T-cell (primary cell): Measurements from ENCODE around the gene GNS. TPM values are rescaled to one million over a fixed set of nuclear protein-coding genes. Genes with fewer than 3 reads are reported as not detected.
A peak's percentile ranks its signal among the peaks of the same experiment; 100 is the strongest.

Experiments
- ATAC-seq, 4 experiments: fragments of 200-7000 bp in 3 of 4; fragments of 150-1000 bp in 1 of 4; cut with Tn5 transposase; replicated peaks in 1 of 4; 1 replicate in 3 of 4; 2 replicates in 1 of 4; pipeline ENCODE4 v1.10.0; 2021; ENCODE audit warnings: moderate library complexity in 3 of 4, mild to moderate bottlenecking in 2 of 4, moderate number of reproducible peaks in 1 of 4
- CTCF ChIA-PET, 2 donors: fragments of 300-600 bp; sonication (Branson Sonifier 250); formaldehyde crosslinking; loops; one replicate each; lab custom pipeline; 2022; ENCODE audit warnings: antibody characterized with exemption in 2 of 2; lab: Charles Lee
- POLR2A ChIA-PET, 2 donors: fragments of 300-600 bp; sonication (Branson Sonifier 250); formaldehyde crosslinking; loops; one replicate each; lab custom pipeline; 2022; ENCODE audit warnings: antibody characterized with exemption in 2 of 2; lab: Charles Lee
- DNase-seq, 35 experiments: peaks; one replicate each; pipeline versions ENCODE4 v3.0.0 to v3.0.0-alpha.2; 2013 to 2023
- H3K27ac ChIP-seq: one replicate; pipeline ENCODE4 v1.5.1; 2013; ENCODE audit warnings: low read length
- H3K27me3 ChIP-seq, 2 experiments: replicated peaks in 1 of 2; 1 replicate in 1 of 2; 2 replicates in 1 of 2; pipeline versions ENCODE4 v1.6.1 to v1.7.0; 2013; ENCODE audit warnings: low read length in 1 of 2, mixed read lengths in 1 of 2; ENCODE audit not compliant: control insufficient read depth in 2 of 2, insufficient read depth in 2 of 2; ENCODE audit errors: extremely low read depth in 1 of 2
- H3K36me3 ChIP-seq, 2 donors: 1 replicate in 1 of 2; 2 replicates in 1 of 2; pipeline versions ENCODE4 v1.6.1 to v1.7.0; 2013; ENCODE audit warnings: low read length in 1 of 2; ENCODE audit not compliant: control insufficient read depth in 2 of 2, insufficient read depth in 1 of 2; ENCODE audit errors: extremely low read depth in 1 of 2
- H3K4me1 ChIP-seq, 2 experiments: 1 replicate in 1 of 2; 2 replicates in 1 of 2; pipeline versions ENCODE4 v1.6.1 to v1.7.0; 2013; ENCODE audit warnings: low read length in 2 of 2, mixed read lengths in 1 of 2; ENCODE audit not compliant: insufficient read depth in 2 of 2, control insufficient read depth in 1 of 2; ENCODE audit errors: extremely low read depth in 1 of 2
- H3K4me3 ChIP-seq, 2 donors: 1 replicate in 1 of 2; 2 replicates in 1 of 2; pipeline versions ENCODE4 v1.5.1 to v1.7.0; 2013; ENCODE audit warnings: mild to moderate bottlenecking in 2 of 2, low read length in 1 of 2, moderate library complexity in 1 of 2; ENCODE audit not compliant: control insufficient read depth in 1 of 2; ENCODE audit errors: extremely low read depth in 1 of 2
- H3K9me3 ChIP-seq: 2 replicates; pipeline ENCODE4 v1.7.0; 2013
- H3K27ac Mint-ChIP-seq, 2 donors: one replicate each; pipeline ENCODE4 v1.8.0; 2020 to 2021; ENCODE audit warnings: mild to moderate bottlenecking in 2 of 2, mixed read lengths in 2 of 2
- H3K27me3 Mint-ChIP-seq, 2 donors: one replicate each; pipeline ENCODE4 v1.8.0; 2021 to 2022; ENCODE audit warnings: mixed read lengths in 2 of 2
- H3K36me3 Mint-ChIP-seq: one replicate; pipeline ENCODE4 v1.8.0; 2021; ENCODE audit warnings: mixed read lengths
- H3K4me1 Mint-ChIP-seq, 3 donors: one replicate each; pipeline ENCODE4 v1.8.0; 2020 to 2022; ENCODE audit warnings: mixed read lengths in 3 of 3, mild to moderate bottlenecking in 1 of 3
- H3K4me3 Mint-ChIP-seq, 3 donors: one replicate each; pipeline ENCODE4 v1.8.0; 2020 to 2022; ENCODE audit warnings: mild to moderate bottlenecking in 3 of 3, mixed read lengths in 3 of 3, moderate library complexity in 3 of 3
- H3K9me3 Mint-ChIP-seq, 3 donors: one replicate each; pipeline ENCODE4 v1.8.0; 2020 to 2022; ENCODE audit warnings: mixed read lengths in 3 of 3
- WGBS: methylation state at CpG from one replicate; pipeline ENCODE4 v1.1.5; 2013; ENCODE audit warnings: missing lambda C conversion rate; ENCODE audit not compliant: insufficient coverage; 5-methylcytosine and 5-hydroxymethylcytosine counted together
- total RNA-seq, 35 experiments: library from RNA in 6 of 35; stranded (reverse) in 6 of 35; fragments of 120-200 nt in 1 of 35; gene quantifications; one replicate each; pipeline versions ENCODE4 v1.2.1 to v1.2.4 and lab custom pipeline; 2013 to 2026

The GNS gene
- total RNA-seq, 5 donors from 2014 or later (not counting 1 experiment from before 2014, with no cell fraction given): 22.9 to 29.4 (median 25.5) TPM

GRCh38 chr12:64716839-64717455 lies 42.3 kb downstream of the GNS start:
- peaks cover 78% of the 10 kb centered on the region for H3K36me3 Mint-ChIP-seq
- H3K4me1 ChIP-seq: peaks cover 4 to 13% of the 10 kb centered on the region in 2 experiments
- H3K9me3 ChIP-seq: no peaks in the 10 kb centered on the region
- ATAC-seq (no peak), DNase-seq (no peak)
- WGBS: 77% methylated on average over 2 of the region's 6 CpGs
- no peak overlapping the region for H3K4me3 Mint-ChIP-seq
- no peak overlapping the region for H3K27ac ChIP-seq
- no peaks in the 10 kb centered on the region for H3K27me3 ChIP-seq
- no peak overlapping the region for H3K4me3 ChIP-seq
- peaks cover 4 to 45% of the 10 kb centered on the region in 2 donors for H3K36me3 ChIP-seq
- POLR2A ChIA-PET: no interaction called here
- peaks cover 25 to 37% (median 36%) of the 10 kb centered on the region in 3 donors for H3K4me1 Mint-ChIP-seq
- peak overlapping the region; percentile 12 to 46 for H3K27ac Mint-ChIP-seq
- H3K27me3 Mint-ChIP-seq: no peaks in the 10 kb centered on the region
- H3K9me3 Mint-ChIP-seq: no peaks in the 10 kb centered on the region
- CTCF ChIA-PET: no interaction called here

- no peaks in the 10 kb centered on the region for H3K9me3 Mint-ChIP-seq
- POLR2A ChIA-PET: no interaction called here
- H3K36me3 ChIP-seq: peaks cover 4 to 40% of the 10 kb centered on the region in 2 donors
These were observed 42.8 kb downstream of the GNS start for GRCh38 chr12:64716371-64716770.

GRCh38 chr12:64714551-64714968 lies 44.6 kb downstream of the GNS start:
- no peaks in the 10 kb centered on the region for H3K9me3 ChIP-seq
- ATAC-seq: peak in 3 of 4 experiments; percentile 61 to 78 (median 63)
- no peaks in the 10 kb centered on the region for H3K9me3 Mint-ChIP-seq
- ChIA-PET CTCF (interaction anchor here in 1 of 2 donors (0.9 kb wide), 1 partner anchor 169 kb away, joined by 3 read pairs; no protein-coding TSS in a partner anchor), POLR2A (no interaction called here)
- H3K27ac ChIP-seq: peak overlapping the region; percentile 57
- no peak overlapping the region for H3K4me3 ChIP-seq
- peak in 25 of 35 experiments; percentile 5 to 55 (median 27) for DNase-seq
- WGBS: no CpG with 5 or more reads among the region's 5 CpGs
- no peaks in the 10 kb centered on the region for H3K27me3 ChIP-seq
- no peak overlapping the region for H3K27ac Mint-ChIP-seq
- H3K36me3 Mint-ChIP-seq: peaks cover 60% of the 10 kb centered on the region
- H3K27me3 Mint-ChIP-seq: no peaks in the 10 kb centered on the region
- H3K36me3 ChIP-seq: peaks cover 0 to 25% of the 10 kb centered on the region in 2 donors
- H3K4me1 ChIP-seq: peaks cover 4 to 13% of the 10 kb centered on the region in 2 experiments
- H3K4me3 Mint-ChIP-seq: no peak overlapping the region
- peaks cover 25 to 37% (median 36%) of the 10 kb centered on the region in 3 donors for H3K4me1 Mint-ChIP-seq

More at GRCh38 chr12:64716371-64716770, 42.8 kb downstream of the GNS start:
- ATAC-seq (no peak), DNase-seq (no peak)
- Histone ChIP-seq H3K4me3 (no peak overlapping the region), H3K4me1 (peaks cover 4 to 13% of the 10 kb centered on the region in 2 experiments), H3K27me3 (no peaks in the 10 kb centered on the region), H3K27ac (no peak overlapping the region), H3K9me3 (no peaks in the 10 kb centered on the region)
- 20% methylated on average over 1 of the region's 4 CpGs for WGBS
- H3K36me3 Mint-ChIP-seq: peaks cover 75% of the 10 kb centered on the region
- H3K4me1 Mint-ChIP-seq: peaks cover 25 to 37% (median 36%) of the 10 kb centered on the region in 3 donors
- H3K27ac Mint-ChIP-seq: peak overlapping the region; percentile 23 to 46
- H3K4me3 Mint-ChIP-seq: no peak overlapping the region
- no peaks in the 10 kb centered on the region for H3K27me3 Mint-ChIP-seq
- CTCF ChIA-PET: interaction anchor here (0.5 to 0.9 kb wide), 2 partner anchors 14 to 73 kb away, joined by 3 to 10 read pairs; no protein-coding TSS in a partner anchor

DNA sequence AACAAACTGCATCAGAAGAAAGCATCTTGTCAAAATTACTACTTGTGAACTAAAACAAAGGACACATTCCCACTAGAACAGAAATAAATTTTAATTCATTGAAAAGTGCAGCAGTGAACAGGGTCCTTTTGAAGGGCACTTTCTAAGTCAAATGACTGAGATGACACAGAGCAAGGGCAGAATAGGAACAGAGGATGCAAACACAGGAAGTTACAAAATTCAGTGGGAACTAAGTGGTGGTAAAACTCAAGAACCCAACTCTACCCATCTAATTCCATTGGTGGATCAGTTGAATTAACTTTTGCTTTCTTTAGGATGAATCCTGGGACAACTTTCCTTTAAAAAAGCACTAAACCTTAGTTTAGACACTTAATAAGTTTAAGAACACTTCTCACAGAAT lies 45.8 kb downstream of the GNS start:
- Mint-ChIP-seq H3K36me3 (peaks cover 59% of the 10 kb centered on the region), H3K4me1 (peaks cover 25 to 37% (median 36%) of the 10 kb centered on the region in 3 donors), H3K9me3 (no peaks in the 10 kb centered on the region), H3K27me3 (no peaks in the 10 kb centered on the region), H3K27ac (peak overlapping the region in 1 of 2 donors; percentile 50), H3K4me3 (no peak overlapping the region)
- CTCF ChIA-PET: interaction anchor here in 1 of 2 donors (0.7 kb wide), 1 partner anchor 192 kb away, joined by 3 read pairs; no protein-coding TSS in a partner anchor
- ATAC-seq (no peak), DNase-seq (no peak)
- Histone ChIP-seq H3K27ac (no peak overlapping the region), H3K9me3 (no peaks in the 10 kb centered on the region), H3K27me3 (no peaks in the 10 kb centered on the region), H3K4me3 (no peak overlapping the region), H3K4me1 (peaks cover 4 to 13% of the 10 kb centered on the region in 2 experiments), H3K36me3 (peaks cover 0 to 14% of the 10 kb centered on the region in 2 donors)
- POLR2A ChIA-PET: interaction anchor here in 1 of 2 donors (0.6 kb wide), 1 partner anchor 57 kb away, joined by 3 read pairs; no protein-coding TSS in a partner anchor

GRCh38 chr12:64709429-64709828 lies 49.8 kb downstream of the GNS start:
- Mint-ChIP-seq H3K4me1 (peaks cover 15 to 19% (median 16%) of the 10 kb centered on the region in 3 donors), H3K27ac (no peak overlapping the region), H3K36me3 (peaks cover 42% of the 10 kb centered on the region), H3K27me3 (no peaks in the 10 kb centered on the region), H3K4me3 (no peak overlapping the region), H3K9me3 (no peaks in the 10 kb centered on the region)
- H3K4me3 ChIP-seq: no peak overlapping the region
- ChIA-PET POLR2A (interaction anchor here (0.5 to 1.0 kb wide), 2 partner anchors 62 to 88 kb away, joined by 3 to 6 read pairs; no protein-coding TSS in a partner anchor), CTCF (interaction anchor here in 1 of 2 donors (1.1 kb wide), 1 partner anchor 11 kb away, joined by 6 read pairs; no protein-coding TSS in a partner anchor)
- DNase-seq: no peak
- H3K36me3 ChIP-seq: peaks cover 4 to 14% of the 10 kb centered on the region in 2 donors
- H3K27ac ChIP-seq: no peak overlapping the region
- peaks cover 3 to 5% of the 10 kb centered on the region in 2 experiments for H3K4me1 ChIP-seq
- ATAC-seq: no peak
- WGBS: 100% methylated on average over 1 of the region's 2 CpGs
- no peaks in the 10 kb centered on the region for H3K27me3 ChIP-seq
- no peaks in the 10 kb centered on the region for H3K9me3 ChIP-seq

- POLR2A ChIA-PET: interaction anchor here in 1 of 2 donors (0.6 kb wide), 3 partner anchors 26 to 86 kb away, joined by 3 read pairs; no protein-coding TSS in a partner anchor
- no peaks in the 10 kb centered on the region for H3K9me3 Mint-ChIP-seq
These were observed 51.3 kb downstream of the GNS start for GRCh38 chr12:64707926-64708325.

More at GRCh38 chr12:64707926-64708325, 51.3 kb downstream of the GNS start:
- no peaks in the 10 kb centered on the region for H3K27me3 Mint-ChIP-seq
- H3K4me3 ChIP-seq: no peak overlapping the region
- H3K27me3 ChIP-seq: no peaks in the 10 kb centered on the region
- no peaks in the 10 kb centered on the region for H3K9me3 ChIP-seq
- no peaks in the 10 kb centered on the region for H3K4me1 ChIP-seq
- peaks cover 29% of the 10 kb centered on the region for H3K36me3 Mint-ChIP-seq
- H3K4me3 Mint-ChIP-seq: no peak overlapping the region
- peaks cover 4 to 14% of the 10 kb centered on the region in 2 donors for H3K36me3 ChIP-seq
- CTCF ChIA-PET: interaction anchor here in 1 of 2 donors (1.7 kb wide), 1 partner anchor 158 kb away, joined by 5 read pairs; no protein-coding TSS in a partner anchor
- ATAC-seq: no peak
- no peak overlapping the region for H3K27ac ChIP-seq
- H3K4me1 Mint-ChIP-seq: peaks cover 2 to 5% (median 4%) of the 10 kb centered on the region in 3 donors
- H3K27ac Mint-ChIP-seq: no peak overlapping the region
- WGBS: no CpG with 5 or more reads among the region's 2 CpGs
- DNase-seq: no peak
